Measurements from ENCODE around the gene YIPF5. TPM values are rescaled to one million over a fixed set of nuclear protein-coding genes. Genes with fewer than 3 reads are reported as not detected.

The YIPF5 gene
- total RNA-seq, 1 donor from 2014 or later, result 19.7 TPM

GRCh38 chr5:144142139-144142823 lies 28.2 kb downstream of the YIPF5 start:
- TF ChIP-seq CTCF (conservative IDR thresholded peaks at IDR 0.05; ENCODE audit: low read depth, low read length), result peak; percentile 74
- no peak for DNase-seq (ENCODE audit: low read depth)
- no peak overlapping the region for H3K4me3 ChIP-seq (ENCODE audit: low read depth, low read length)

- no peak for DNase-seq (ENCODE audit: low read depth)
- no peak for TF ChIP-seq CTCF (conservative IDR thresholded peaks at IDR 0.05; ENCODE audit: low read depth, low read length)
- no peak overlapping the region for H3K4me3 ChIP-seq (ENCODE audit: low read depth, low read length)
Observed at GRCh38 chr5:144141585-144141984, 28.9 kb downstream of the YIPF5 start.

GRCh38 chr5:144139586-144139985 lies 30.9 kb downstream of the YIPF5 start:
- TF ChIP-seq CTCF (conservative IDR thresholded peaks at IDR 0.05; ENCODE audit: low read depth, low read length), result no peak
- no peak for DNase-seq (ENCODE audit: low read depth)
- H3K4me3 ChIP-seq (ENCODE audit: low read depth, low read length), result no peak overlapping the region

GRCh38 chr5:144135113-144135762 lies 35.2 kb downstream of the YIPF5 start:
- no peak overlapping the region for H3K4me3 ChIP-seq (ENCODE audit: low read depth, low read length)
- TF ChIP-seq CTCF (conservative IDR thresholded peaks at IDR 0.05; ENCODE audit: low read depth, low read length), result no peak
- no peak for DNase-seq (ENCODE audit: low read depth)

GRCh38 chr5:144134194-144134826 lies 36.1 kb downstream of the YIPF5 start:
- DNase-seq (ENCODE audit: low read depth), result no peak
- no peak for TF ChIP-seq CTCF (conservative IDR thresholded peaks at IDR 0.05; ENCODE audit: low read depth, low read length)
- H3K4me3 ChIP-seq (ENCODE audit: low read depth, low read length), result no peak overlapping the region

- no peak overlapping the region for H3K4me3 ChIP-seq (ENCODE audit: low read depth, low read length)
- no peak for TF ChIP-seq CTCF (conservative IDR thresholded peaks at IDR 0.05; ENCODE audit: low read depth, low read length)
- DNase-seq (ENCODE audit: low read depth), result no peak
Observed at GRCh38 chr5:144133050-144133633, 37.3 kb downstream of the YIPF5 start.

All from epithelial cell of proximal tubule (primary cell).